Measurements from ENCODE around the gene SNRNP200. TPM values are rescaled to one million over a fixed set of nuclear protein-coding genes. Genes with fewer than 3 reads are reported as not detected.
A peak's percentile ranks its signal among the peaks of the same experiment; 100 is the strongest.

SNRNP200 gene
- polyA plus RNA-seq, 3 donors: 187 to 206 (median 203) TPM

- no peak for DNase-seq
Observed at GRCh38 chr2:96254571-96254970, 50.8 kb downstream of the SNRNP200 start.

GRCh38 chr2:96253006-96253405 lies 52.3 kb downstream of the SNRNP200 start:
- DNase-seq: no peak

GRCh38 chr2:96252526-96252925 lies 52.8 kb downstream of the SNRNP200 start:
- DNase-seq: no peak

- peak; percentile 79 for DNase-seq
Observed at GRCh38 chr2:96251721-96252292, 53.5 kb downstream of the SNRNP200 start.

- no peak for DNase-seq
Observed at GRCh38 chr2:96250188-96250587, 55.2 kb downstream of the SNRNP200 start.

- DNase-seq: no peak
Observed at GRCh38 chr2:96249654-96250053, 55.7 kb downstream of the SNRNP200 start.

- DNase-seq: no peak
Observed at GRCh38 chr2:96248624-96249023, 56.7 kb downstream of the SNRNP200 start.

- DNase-seq: no peak
Observed at GRCh38 chr2:96247896-96248295, 57.5 kb downstream of the SNRNP200 start.

- no peak for DNase-seq
Observed at GRCh38 chr2:96247009-96247408, 58.3 kb downstream of the SNRNP200 start.

GRCh38 chr2:96245609-96246390 lies 59.5 kb downstream of the SNRNP200 start:
- no peak for DNase-seq

GRCh38 chr2:96243843-96244242 lies 61.5 kb downstream of the SNRNP200 start:
- no peak for DNase-seq

GRCh38 chr2:96241900-96242611 lies 63.3 kb downstream of the SNRNP200 start:
- no peak for DNase-seq

GRCh38 chr2:96241227-96241626 lies 64.1 kb downstream of the SNRNP200 start:
- no peak for DNase-seq

- DNase-seq: no peak
Observed at GRCh38 chr2:96240341-96241038, 64.9 kb downstream of the SNRNP200 start.

- no peak for DNase-seq
Observed at GRCh38 chr2:96239745-96240264, 65.5 kb downstream of the SNRNP200 start.

GRCh38 chr2:96239091-96239490 lies 66.3 kb downstream of the SNRNP200 start:
- no peak for DNase-seq

GRCh38 chr2:96238266-96238665 lies 67.1 kb downstream of the SNRNP200 start:
- no peak for DNase-seq

GRCh38 chr2:96236882-96237281 lies 68.5 kb downstream of the SNRNP200 start:
- no peak for DNase-seq

GRCh38 chr2:96233880-96234316 lies 71.4 kb downstream of the SNRNP200 start:
- no peak for DNase-seq

GRCh38 chr2:96233436-96233835 lies 71.9 kb downstream of the SNRNP200 start:
- no peak for DNase-seq

GRCh38 chr2:96231316-96231715 lies 74.0 kb downstream of the SNRNP200 start:
- no peak for DNase-seq

GRCh38 chr2:96225016-96225533 lies 80.3 kb downstream of the SNRNP200 start:
- no peak for DNase-seq
